ENCODE measurements around the gene CORO2B. TPM values are rescaled to one million over a fixed set of nuclear protein-coding genes. Genes with fewer than 3 reads are reported as not detected.
"Not testable (repeated sequence)": the region's sequence is repeated elsewhere in the genome, so short reads cannot be mapped to it uniquely, and the experiment has no call there.

Gene CORO2B
- total RNA-seq, 1 donor from 2014 or later: 1.1 TPM

DNA sequence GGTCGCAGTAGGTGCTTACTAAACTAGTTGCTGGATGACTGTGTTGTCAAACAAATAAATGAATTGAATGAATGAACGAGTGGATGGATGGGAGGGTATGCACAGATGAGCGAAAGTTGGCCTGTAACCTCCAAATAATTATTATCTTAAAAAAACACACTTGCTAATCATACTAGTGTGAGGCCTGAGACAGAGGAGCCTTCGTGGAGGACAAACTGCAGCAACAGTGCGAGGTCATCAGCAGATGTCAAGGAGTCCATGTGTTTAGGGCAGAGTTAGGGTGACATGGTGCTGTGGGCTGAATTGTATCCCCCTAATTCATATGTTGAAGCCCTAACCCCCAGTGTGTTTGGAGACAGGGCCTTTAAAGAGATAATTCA is 24.4 kb downstream of the CORO2B start:
- no peaks in the 10 kb centered on the region for H3K27me3 Mint-ChIP-seq (ENCODE audit: low read depth)
- peaks cover 26% of the 10 kb centered on the region for H3K4me1 Mint-ChIP-seq
- H3K27ac Mint-ChIP-seq: no peak overlapping the region
- no peak overlapping the region for H3K4me3 Mint-ChIP-seq
- H3K9me3 Mint-ChIP-seq: no peaks in the 10 kb centered on the region
- TF ChIP-seq, protein P1, sequence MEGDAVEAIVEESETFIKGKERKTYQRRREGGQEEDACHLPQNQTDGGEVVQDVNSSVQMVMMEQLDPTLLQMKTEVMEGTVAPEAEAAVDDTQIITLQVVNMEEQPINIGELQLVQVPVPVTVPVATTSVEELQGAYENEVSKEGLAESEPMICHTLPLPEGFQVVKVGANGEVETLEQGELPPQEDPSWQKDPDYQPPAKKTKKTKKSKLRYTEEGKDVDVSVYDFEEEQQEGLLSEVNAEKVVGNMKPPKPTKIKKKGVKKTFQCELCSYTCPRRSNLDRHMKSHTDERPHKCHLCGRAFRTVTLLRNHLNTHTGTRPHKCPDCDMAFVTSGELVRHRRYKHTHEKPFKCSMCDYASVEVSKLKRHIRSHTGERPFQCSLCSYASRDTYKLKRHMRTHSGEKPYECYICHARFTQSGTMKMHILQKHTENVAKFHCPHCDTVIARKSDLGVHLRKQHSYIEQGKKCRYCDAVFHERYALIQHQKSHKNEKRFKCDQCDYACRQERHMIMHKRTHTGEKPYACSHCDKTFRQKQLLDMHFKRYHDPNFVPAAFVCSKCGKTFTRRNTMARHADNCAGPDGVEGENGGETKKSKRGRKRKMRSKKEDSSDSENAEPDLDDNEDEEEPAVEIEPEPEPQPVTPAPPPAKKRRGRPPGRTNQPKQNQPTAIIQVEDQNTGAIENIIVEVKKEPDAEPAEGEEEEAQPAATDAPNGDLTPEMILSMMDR (IDR thresholded peaks at IDR 0.05; ENCODE audit: unreplicated experiment): no peak
- H3K36me3 Mint-ChIP-seq: peaks cover 1% of the 10 kb centered on the region
- DNase-seq (ENCODE audit: low spot score in 2 of 2, unreplicated experiment in 2 of 2): no peak

DNA sequence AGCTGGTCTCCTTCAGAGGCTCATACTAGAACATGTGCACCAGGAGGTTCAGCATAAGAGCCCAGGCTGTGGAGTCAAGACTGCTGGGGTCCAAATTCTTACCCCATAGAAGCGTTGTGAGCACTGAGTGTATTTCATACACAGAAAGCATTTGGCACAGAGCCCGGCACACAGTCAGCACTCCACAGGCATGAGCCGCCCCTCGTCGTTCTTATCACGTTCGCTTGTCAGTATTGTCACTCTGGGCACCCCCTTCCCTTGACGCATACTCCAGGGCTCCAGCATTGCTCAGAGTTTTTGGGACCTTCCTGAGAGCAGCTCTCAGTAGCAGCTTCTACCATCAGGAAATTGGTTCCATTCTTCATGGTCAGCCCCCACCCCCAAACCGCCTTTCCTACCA is 25.2 kb downstream of the CORO2B start:
- Mint-ChIP-seq H3K9me3 (no peaks in the 10 kb centered on the region), H3K4me1 (peaks cover 32% of the 10 kb centered on the region), H3K36me3 (peaks cover 1% of the 10 kb centered on the region), H3K27me3 (ENCODE audit: low read depth) (no peaks in the 10 kb centered on the region), H3K27ac (no peak overlapping the region), H3K4me3 (no peak overlapping the region)
- TF ChIP-seq, protein P1 (IDR thresholded peaks at IDR 0.05; ENCODE audit: unreplicated experiment): no peak
- DNase-seq (ENCODE audit: low spot score in 2 of 2, unreplicated experiment in 2 of 2): no peak

DNA sequence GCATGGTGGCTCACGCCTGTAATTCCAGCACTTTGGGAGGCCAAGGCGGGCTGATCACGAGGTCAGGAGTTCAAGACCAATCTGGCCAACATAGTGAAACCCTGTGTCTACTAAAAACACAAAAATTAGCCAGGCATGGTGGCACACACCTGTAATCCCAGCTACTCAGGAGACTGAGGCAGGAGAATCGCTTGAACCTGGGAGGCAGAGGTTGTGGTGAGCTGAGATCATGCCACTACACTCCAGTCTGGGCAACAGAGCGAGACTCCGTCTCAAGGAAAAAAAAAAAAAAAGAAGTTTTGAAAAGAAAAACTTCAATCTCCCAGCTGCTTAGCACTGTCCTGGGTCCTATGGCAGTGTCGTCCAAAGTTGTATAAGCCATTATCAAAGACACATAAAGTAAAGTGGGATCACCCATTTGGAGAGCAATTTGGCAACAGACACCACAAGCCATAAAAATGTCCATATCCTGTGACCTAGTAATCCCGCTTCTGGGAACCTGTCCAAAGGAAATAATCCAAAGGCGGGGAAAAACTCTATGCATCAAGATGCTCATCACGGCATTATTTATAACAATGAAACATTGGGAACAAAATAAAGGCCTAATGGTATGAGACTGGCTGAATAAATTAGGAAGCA is 26.2 kb downstream of the CORO2B start:
- H3K27me3 Mint-ChIP-seq (ENCODE audit: low read depth); H3K36me3 Mint-ChIP-seq; H3K9me3 Mint-ChIP-seq; DNase-seq (ENCODE audit: low spot score in 2 of 2, unreplicated experiment in 2 of 2); H3K4me3 Mint-ChIP-seq; H3K27ac Mint-ChIP-seq: not testable (repeated sequence)
- peaks cover 24% of the 10 kb centered on the region for H3K4me1 Mint-ChIP-seq

DNA sequence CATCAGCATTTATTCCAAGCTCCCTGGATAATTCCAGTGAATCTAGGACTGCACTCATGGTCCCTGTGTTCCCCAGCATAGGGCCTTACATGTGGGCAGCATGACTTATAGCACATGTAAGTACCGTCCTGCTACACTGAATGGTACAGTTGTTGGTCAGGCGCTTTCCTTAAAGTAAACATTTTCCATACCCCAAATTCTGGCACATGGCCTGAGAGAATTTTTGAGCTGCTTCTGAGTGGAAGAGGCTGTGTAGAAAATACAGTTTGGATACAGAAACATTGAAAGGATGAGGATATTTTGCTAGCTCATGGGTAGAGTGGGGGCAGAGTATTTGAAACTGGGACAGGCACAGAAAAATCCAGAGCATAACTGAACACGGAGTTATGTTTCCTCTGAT is 27.6 kb downstream of the CORO2B start:
- H3K27ac Mint-ChIP-seq: no peak overlapping the region
- H3K4me3 Mint-ChIP-seq: no peak overlapping the region
- H3K4me1 Mint-ChIP-seq: peaks cover 20% of the 10 kb centered on the region
- no peaks in the 10 kb centered on the region for H3K9me3 Mint-ChIP-seq
- no peak for DNase-seq (ENCODE audit: low spot score in 2 of 2, unreplicated experiment in 2 of 2)
- H3K27me3 Mint-ChIP-seq (ENCODE audit: low read depth): no peaks in the 10 kb centered on the region
- TF ChIP-seq, protein P1 (IDR thresholded peaks at IDR 0.05; ENCODE audit: unreplicated experiment): no peak
- H3K36me3 Mint-ChIP-seq: peaks cover 1% of the 10 kb centered on the region

DNA sequence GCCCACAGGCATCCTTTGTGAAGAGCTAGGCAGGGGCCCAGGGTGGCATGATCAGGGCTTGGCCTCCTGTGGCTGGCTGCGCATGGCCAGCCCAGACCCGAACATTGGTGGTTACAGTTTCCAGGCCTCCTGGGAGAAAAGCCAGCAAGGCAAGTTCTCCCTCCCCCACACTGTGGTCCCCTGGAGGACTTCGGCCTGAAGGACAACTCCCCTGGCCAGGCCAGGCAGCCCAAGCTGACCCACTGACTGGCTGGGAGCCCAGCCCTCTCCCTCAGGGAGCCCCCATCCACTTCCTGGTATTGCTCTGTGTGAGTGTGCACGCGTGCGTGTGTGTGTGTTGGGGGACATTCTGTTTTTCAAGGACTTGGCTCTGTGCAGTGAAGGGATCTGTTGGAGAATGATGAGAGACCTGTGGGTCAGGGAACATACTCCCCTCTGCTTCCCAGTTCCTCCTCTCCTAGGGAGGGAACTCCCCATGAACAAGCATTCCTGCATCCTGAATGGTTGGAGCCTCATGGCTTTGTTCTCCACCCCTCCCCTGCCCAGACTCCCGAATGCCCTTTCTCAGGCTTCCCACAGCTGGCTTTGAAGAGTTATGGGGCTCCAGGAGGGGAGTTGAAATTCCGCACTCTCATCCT is 29.5 kb downstream of the CORO2B start:
- TF ChIP-seq, protein P1 (IDR thresholded peaks at IDR 0.05; ENCODE audit: unreplicated experiment): no peak
- Mint-ChIP-seq H3K9me3 (no peaks in the 10 kb centered on the region), H3K27ac (no peak overlapping the region), H3K4me1 (peaks cover 16% of the 10 kb centered on the region), H3K4me3 (no peak overlapping the region), H3K36me3 (peaks cover 1% of the 10 kb centered on the region), H3K27me3 (ENCODE audit: low read depth) (peaks cover 4% of the 10 kb centered on the region)
- DNase-seq (ENCODE audit: low spot score in 2 of 2, unreplicated experiment in 2 of 2): no peak

DNA sequence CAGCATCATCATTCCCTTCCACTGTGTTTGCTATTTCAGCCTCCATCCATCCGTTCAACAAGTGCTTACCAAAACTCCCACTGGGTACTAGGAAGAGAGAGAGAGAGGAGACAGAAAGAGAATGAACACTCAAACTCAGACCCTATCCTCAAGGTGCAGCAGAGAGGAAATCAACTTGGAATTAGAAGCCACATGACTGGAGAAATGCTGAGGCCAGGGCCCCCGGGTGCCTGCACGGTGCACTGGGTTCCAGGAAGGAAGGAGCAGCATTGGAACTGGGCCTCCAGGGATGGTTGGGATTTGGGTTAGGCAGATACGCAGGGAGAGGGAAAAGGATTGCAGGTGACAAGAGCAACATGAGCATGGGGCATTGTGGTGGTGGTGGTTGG is 30.0 kb downstream of the CORO2B start:
- H3K9me3 Mint-ChIP-seq: no peaks in the 10 kb centered on the region
- H3K4me1 Mint-ChIP-seq: peaks cover 14% of the 10 kb centered on the region
- peaks cover 1% of the 10 kb centered on the region for H3K36me3 Mint-ChIP-seq
- DNase-seq (ENCODE audit: low spot score in 2 of 2, unreplicated experiment in 2 of 2): no peak
- TF ChIP-seq, protein P1 (IDR thresholded peaks at IDR 0.05; ENCODE audit: unreplicated experiment): no peak
- peaks cover 4% of the 10 kb centered on the region for H3K27me3 Mint-ChIP-seq (ENCODE audit: low read depth)
- no peak overlapping the region for H3K4me3 Mint-ChIP-seq
- H3K27ac Mint-ChIP-seq: no peak overlapping the region

All from mesothelial cell of epicardium (in vitro differentiated cells).